ENCODE measurements around the gene NAT9.

DNA sequence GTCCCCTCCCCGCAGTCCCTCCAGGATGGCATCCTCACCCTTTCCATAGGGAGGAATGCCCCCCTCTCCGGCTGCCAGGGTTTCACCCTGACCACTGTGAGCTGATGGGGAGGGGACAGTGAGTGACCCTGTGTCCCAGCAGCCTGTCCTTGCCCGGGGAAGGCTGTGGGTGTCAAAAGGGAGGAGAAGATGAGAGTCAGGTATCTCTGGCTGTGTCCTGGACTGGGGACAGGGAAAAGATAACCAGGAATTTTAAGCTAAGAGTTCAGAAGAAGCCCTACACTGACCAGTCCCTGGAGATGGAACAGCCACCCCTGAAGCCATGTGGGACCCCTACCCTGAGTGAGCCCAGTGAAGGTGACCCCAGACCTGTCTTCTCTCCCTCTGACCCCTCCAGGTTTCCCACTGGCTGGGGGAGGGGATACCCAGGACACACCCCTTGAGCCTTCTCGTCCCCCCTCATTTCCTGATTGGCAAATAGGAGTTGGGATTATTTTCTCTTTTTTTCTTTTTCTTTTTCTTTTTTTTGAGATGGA, 11.3 kb downstream of the NAT9 start:
- no peak for TF ChIP-seq POLR2AphosphoS5 (IDR thresholded peaks at IDR 0.05; ENCODE audit: low read depth, low read length)
- no peak for TF ChIP-seq PAX5 (IDR thresholded peaks at IDR 0.05; ENCODE audit: insufficient read depth, low read length, severe bottlenecking)
- no peak for TF ChIP-seq POLR2A (IDR thresholded peaks at IDR 0.05; ENCODE audit: low read depth, low read length)
- no peak for TF ChIP-seq TAF1 (IDR thresholded peaks at IDR 0.05; ENCODE audit: low read depth, low read length)
- TF ChIP-seq SPI1 (IDR thresholded peaks at IDR 0.05; ENCODE audit: low read depth, low read length): no peak

Data from GM12891 (cell line).